ENCODE data around the gene GATD1.
A peak's percentile ranks its signal among the peaks of the same experiment; 100 is the strongest.

GATD1 gene

GRCh38 chr11:763549-764321 is 13.6 kb downstream of the GATD1 start:
- Histone ChIP-seq H3K4me2 (ENCODE audit: low read depth, low read length) (no peak overlapping the region), H3K9ac (ENCODE audit: low read length) (no peak overlapping the region), H3K4me3 (ENCODE audit: low read length) (no peak overlapping the region), H3K79me2 (ENCODE audit: low read length) (peaks cover 6% of the 10 kb centered on the region; the same call in 1 of the 2 replicates), H3K27me3 (replicated peaks; ENCODE audit: insufficient read depth, low read length) (no peaks in the 10 kb centered on the region), H3K27ac (ENCODE audit: low read length) (no peak overlapping the region), H4K20me1 (ENCODE audit: insufficient read depth, low read length) (peaks cover 3% of the 10 kb centered on the region; the same call in 1 of the 2 replicates), H3K36me3 (replicated peaks; ENCODE audit: insufficient read depth, low read length) (peaks cover 8% of the 10 kb centered on the region), H3K4me1 (ENCODE audit: low read length) (no peaks in the 10 kb centered on the region), H2AFZ (ENCODE audit: low read length) (no peak overlapping the region), H3K9me2 (replicated peaks; ENCODE audit: insufficient read depth, low read length) (no peaks in the 10 kb centered on the region), H3F3A (ENCODE audit: insufficient read depth, low read length) (peaks cover 28% of the 10 kb centered on the region), H3K9me3 (replicated peaks; ENCODE audit: insufficient read depth, low read length) (no peaks in the 10 kb centered on the region)
- peak; percentile 5 for DNase-seq
- TF ChIP-seq EZH2phosphoT487 (IDR thresholded peaks at IDR 0.05; ENCODE audit: low read length) (no peak), EZH2 (optimal IDR thresholded peaks at IDR 0.05; ENCODE audit: low read depth, low read length) (no peak)
- TF ChIP-seq, protein P1, sequence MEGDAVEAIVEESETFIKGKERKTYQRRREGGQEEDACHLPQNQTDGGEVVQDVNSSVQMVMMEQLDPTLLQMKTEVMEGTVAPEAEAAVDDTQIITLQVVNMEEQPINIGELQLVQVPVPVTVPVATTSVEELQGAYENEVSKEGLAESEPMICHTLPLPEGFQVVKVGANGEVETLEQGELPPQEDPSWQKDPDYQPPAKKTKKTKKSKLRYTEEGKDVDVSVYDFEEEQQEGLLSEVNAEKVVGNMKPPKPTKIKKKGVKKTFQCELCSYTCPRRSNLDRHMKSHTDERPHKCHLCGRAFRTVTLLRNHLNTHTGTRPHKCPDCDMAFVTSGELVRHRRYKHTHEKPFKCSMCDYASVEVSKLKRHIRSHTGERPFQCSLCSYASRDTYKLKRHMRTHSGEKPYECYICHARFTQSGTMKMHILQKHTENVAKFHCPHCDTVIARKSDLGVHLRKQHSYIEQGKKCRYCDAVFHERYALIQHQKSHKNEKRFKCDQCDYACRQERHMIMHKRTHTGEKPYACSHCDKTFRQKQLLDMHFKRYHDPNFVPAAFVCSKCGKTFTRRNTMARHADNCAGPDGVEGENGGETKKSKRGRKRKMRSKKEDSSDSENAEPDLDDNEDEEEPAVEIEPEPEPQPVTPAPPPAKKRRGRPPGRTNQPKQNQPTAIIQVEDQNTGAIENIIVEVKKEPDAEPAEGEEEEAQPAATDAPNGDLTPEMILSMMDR (IDR thresholded peaks at IDR 0.05; ENCODE audit: low read length), result no peak

- Histone ChIP-seq H3K4me2 (ENCODE audit: low read depth, low read length) (no peak overlapping the region), H3K9ac (ENCODE audit: low read length) (no peak overlapping the region), H3K79me2 (ENCODE audit: low read length) (peaks cover 6% of the 10 kb centered on the region), H3F3A (ENCODE audit: insufficient read depth, low read length) (peaks cover 28% of the 10 kb centered on the region), H3K4me1 (ENCODE audit: low read length) (no peaks in the 10 kb centered on the region), H3K27me3 (replicated peaks; ENCODE audit: insufficient read depth, low read length) (no peaks in the 10 kb centered on the region), H3K4me3 (ENCODE audit: low read length) (no peak overlapping the region), H3K36me3 (replicated peaks; ENCODE audit: insufficient read depth, low read length) (peaks cover 8% of the 10 kb centered on the region), H3K9me3 (replicated peaks; ENCODE audit: insufficient read depth, low read length) (no peaks in the 10 kb centered on the region), H2AFZ (ENCODE audit: low read length) (no peak overlapping the region), H3K9me2 (replicated peaks; ENCODE audit: insufficient read depth, low read length) (no peaks in the 10 kb centered on the region), H4K20me1 (ENCODE audit: insufficient read depth, low read length) (peaks cover 3% of the 10 kb centered on the region; the same call in 1 of the 2 replicates), H3K27ac (ENCODE audit: low read length) (no peak overlapping the region)
- TF ChIP-seq EZH2phosphoT487 (IDR thresholded peaks at IDR 0.05; ENCODE audit: low read length) (no peak), EZH2 (optimal IDR thresholded peaks at IDR 0.05; ENCODE audit: low read depth, low read length) (no peak)
- TF ChIP-seq, protein P1 (IDR thresholded peaks at IDR 0.05; ENCODE audit: low read length), result no peak
- DNase-seq, result peak; percentile 1
These were observed 14.2 kb downstream of the GATD1 start for GRCh38 chr11:763073-763463.

DNA sequence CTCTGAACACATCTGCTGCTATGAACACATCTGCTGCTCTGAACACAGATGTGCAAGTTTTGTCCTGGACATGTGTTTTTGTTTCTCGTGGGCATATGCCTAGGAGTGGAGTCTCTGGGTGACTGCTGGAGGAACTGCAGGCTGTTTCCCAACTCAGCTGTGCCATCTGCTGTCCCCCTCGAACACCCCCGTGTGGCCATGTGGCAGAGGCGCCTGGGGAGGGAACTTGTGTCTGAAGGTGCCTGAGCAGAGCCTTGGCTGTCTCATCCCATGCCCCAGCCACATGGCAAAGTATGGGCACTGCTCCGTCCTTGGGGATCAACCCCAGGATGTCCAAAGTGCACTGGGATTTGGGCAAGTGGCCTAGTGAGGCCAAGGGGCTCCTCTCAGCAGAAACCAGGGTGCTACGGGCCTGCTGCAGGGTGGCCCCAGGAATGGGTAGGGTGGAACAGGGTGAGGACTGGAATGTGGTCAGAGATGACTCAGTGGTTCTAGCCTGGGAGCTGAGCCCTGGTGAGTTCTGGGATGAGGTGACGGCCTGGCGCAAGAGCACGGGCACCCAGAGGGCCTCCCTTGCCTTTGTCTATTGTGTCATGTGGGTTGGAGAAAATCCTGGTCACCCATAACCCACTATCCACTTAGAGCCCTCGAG is 14.7 kb downstream of the GATD1 start:
- Histone ChIP-seq H3K9ac (ENCODE audit: low read length) (no peak overlapping the region), H3K9me2 (replicated peaks; ENCODE audit: insufficient read depth, low read length) (no peaks in the 10 kb centered on the region), H3F3A (ENCODE audit: insufficient read depth, low read length) (peaks cover 28% of the 10 kb centered on the region), H3K27me3 (replicated peaks; ENCODE audit: insufficient read depth, low read length) (no peaks in the 10 kb centered on the region), H4K20me1 (ENCODE audit: insufficient read depth, low read length) (peaks cover 3% of the 10 kb centered on the region; the same call in 1 of the 2 replicates), H3K4me1 (ENCODE audit: low read length) (no peaks in the 10 kb centered on the region), H3K27ac (ENCODE audit: low read length) (no peak overlapping the region), H3K4me2 (ENCODE audit: low read depth, low read length) (no peak overlapping the region), H2AFZ (ENCODE audit: low read length) (no peak overlapping the region), H3K4me3 (ENCODE audit: low read length) (no peak overlapping the region), H3K79me2 (ENCODE audit: low read length) (peaks cover 10% of the 10 kb centered on the region), H3K9me3 (replicated peaks; ENCODE audit: insufficient read depth, low read length) (no peaks in the 10 kb centered on the region), H3K36me3 (replicated peaks; ENCODE audit: insufficient read depth, low read length) (peaks cover 8% of the 10 kb centered on the region)
- TF ChIP-seq, protein P1 (IDR thresholded peaks at IDR 0.05; ENCODE audit: low read length), result peak; percentile 14
- TF ChIP-seq EZH2 (optimal IDR thresholded peaks at IDR 0.05; ENCODE audit: low read depth, low read length), result no peak
- DNase-seq, result no peak

Data from MM.1S (cell line).